GM18907 (cell line): Measurements from ENCODE around the gene ETNK1.

ENCODE experiments used
- ATAC-seq: cut with Tn5 transposase; IDR thresholded peaks from one replicate; pipeline ENCODE4 v1.9.1; 2021; ENCODE audit warnings: mild to moderate bottlenecking, moderate library complexity; ENCODE audit not compliant: unreplicated experiment

ETNK1 gene

DNA sequence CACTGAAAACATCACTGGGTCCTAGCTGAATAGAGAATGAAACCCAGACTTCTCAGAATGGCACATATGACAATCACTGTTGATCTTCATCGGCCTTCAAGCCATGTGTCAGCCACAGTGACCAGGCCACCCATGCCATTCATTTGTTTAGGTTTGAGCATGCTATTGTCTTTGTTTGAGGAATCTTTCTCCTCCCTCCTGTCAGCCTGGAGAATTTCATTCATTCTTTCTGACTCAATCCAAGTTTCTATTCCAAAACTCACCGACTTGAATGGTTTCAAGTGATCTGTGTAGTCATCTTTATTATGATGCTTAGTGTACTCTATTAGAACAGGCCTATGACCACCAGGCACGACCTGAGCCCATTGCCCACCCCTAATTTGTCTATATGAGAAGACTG, 106.3 kb downstream of the ETNK1 start:
- no peak for ATAC-seq

DNA sequence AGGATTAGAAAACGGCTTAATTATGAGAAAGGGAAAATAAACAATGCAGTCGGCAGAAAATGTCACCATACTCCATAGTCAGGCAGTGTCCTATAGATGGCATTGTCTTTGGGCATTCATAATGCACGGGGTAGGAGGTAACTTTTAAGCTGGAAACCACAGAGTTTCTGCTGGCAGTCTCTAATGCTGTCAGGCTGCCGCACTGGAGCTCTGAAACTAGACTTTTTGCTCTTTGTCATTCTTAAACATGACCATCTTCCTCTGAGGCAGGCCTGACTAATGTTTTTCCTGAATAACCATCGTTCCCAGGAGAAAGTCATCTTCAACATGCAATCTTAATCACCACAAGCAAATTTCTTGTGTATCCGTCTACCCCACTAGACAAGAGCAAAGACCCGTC, 108.8 kb downstream of the ETNK1 start:
- no peak for ATAC-seq

GRCh38 chr12:22738945-22739344, 114.0 kb downstream of the ETNK1 start:
- ATAC-seq, result no peak
